Measurements from ENCODE around the gene SEMA4C.

Gene SEMA4C

GRCh38 chr2:96844405-96844808 is 25.5 kb downstream of the SEMA4C start:
- TF ChIP-seq CTCF (IDR thresholded peaks at IDR 0.05) = no peak

GRCh38 chr2:96843538-96844268 is 26.2 kb downstream of the SEMA4C start, which contains the start of gene ANKRD23:
ANKRD23 (minus strand) TSS chr2:96844021; CDS start chr2:96843992, 29 bp downstream.
- TF ChIP-seq CTCF (IDR thresholded peaks at IDR 0.05) = no peak

- no peak for TF ChIP-seq CTCF (IDR thresholded peaks at IDR 0.05)
Observed at GRCh38 chr2:96842600-96842999, 27.3 kb downstream of the SEMA4C start.

- no peak for TF ChIP-seq CTCF (IDR thresholded peaks at IDR 0.05)
Observed at GRCh38 chr2:96841701-96842495, 28.0 kb downstream of the SEMA4C start.

GRCh38 chr2:96839875-96840850 is 29.7 kb downstream of the SEMA4C start:
- TF ChIP-seq CTCF (IDR thresholded peaks at IDR 0.05) = no peak

GRCh38 chr2:96839293-96839874 is 30.5 kb downstream of the SEMA4C start:
- TF ChIP-seq CTCF (IDR thresholded peaks at IDR 0.05) = no peak

Measured in LNCAP (cell line).